H9 (cell line): Measurements from ENCODE around the gene TLL2. TPM values are rescaled to one million over a fixed set of nuclear protein-coding genes. Genes with fewer than 3 reads are reported as not detected.

ENCODE experiments used
- DNase-seq: peaks from one replicate; pipeline ENCODE4 v3.0.0-alpha.2; 2017
- H2AFZ ChIP-seq: one replicate; pipeline ENCODE4 v1.6.1; 2013; ENCODE audit warnings: mild to moderate bottlenecking, low read length, control low read depth, moderate library complexity
- H2AK5ac ChIP-seq: 2 replicates; pipeline ENCODE4 v1.6.1; 2013; ENCODE audit warnings: low read length, control low read depth, mixed read lengths; ENCODE audit not compliant: insufficient read length
- H2BK120ac ChIP-seq: one replicate; pipeline ENCODE4 v1.6.1; 2013; ENCODE audit warnings: low read depth, mild to moderate bottlenecking, low read length, control low read depth, inconsistent platforms; ENCODE audit not compliant: poor library complexity, severe bottlenecking
- H2BK12ac ChIP-seq: 2 replicates; pipeline ENCODE4 v1.6.1; 2013; ENCODE audit warnings: low read length, control low read depth, mixed read lengths, low read depth; ENCODE audit not compliant: insufficient read length
- H2BK15ac ChIP-seq: 2 replicates; pipeline ENCODE4 v1.6.1; 2013; ENCODE audit warnings: low read depth, low read length, control low read depth
- H2BK20ac ChIP-seq: one replicate; pipeline ENCODE4 v1.6.1; 2013; ENCODE audit warnings: low read depth, mild to moderate bottlenecking, low read length, control low read depth, inconsistent platforms; ENCODE audit not compliant: poor library complexity, severe bottlenecking
- H2BK5ac ChIP-seq: 2 replicates; pipeline ENCODE4 v1.6.1; 2013; ENCODE audit warnings: low read length, control low read depth, mixed read lengths; ENCODE audit not compliant: insufficient read length
- H3K14ac ChIP-seq: 2 replicates; pipeline ENCODE4 v1.6.1; 2013; ENCODE audit warnings: low read length, control low read depth; ENCODE audit not compliant: insufficient read depth
- H3K18ac ChIP-seq: 2 replicates; pipeline ENCODE4 v1.6.1; 2013; ENCODE audit warnings: low read depth, mild to moderate bottlenecking, mixed read lengths, low read length, control low read depth; ENCODE audit not compliant: insufficient read length
- H3K23ac ChIP-seq: 2 replicates; pipeline ENCODE4 v1.6.1; 2013; ENCODE audit warnings: low read length, control low read depth, mixed read lengths, low read depth; ENCODE audit not compliant: insufficient read length
- H3K23me2 ChIP-seq: 2 replicates; pipeline ENCODE4 v1.6.1; 2013; ENCODE audit warnings: low read depth, mild to moderate bottlenecking, mixed read lengths, low read length, control low read depth; ENCODE audit not compliant: insufficient read length, poor library complexity, severe bottlenecking
- H3K27ac ChIP-seq: 2 replicates; pipeline ENCODE4 v1.5.1; 2013; ENCODE audit warnings: low read length, control low read depth, mixed read lengths, low read depth; ENCODE audit not compliant: insufficient read length
- H3K27me3 ChIP-seq: 2 replicates; pipeline ENCODE4 v1.6.1; 2013; ENCODE audit warnings: low read length, control low read depth, inconsistent platforms; ENCODE audit not compliant: insufficient read depth
- H3K4ac ChIP-seq: 2 replicates; pipeline ENCODE4 v1.6.1; 2013; ENCODE audit warnings: low read depth, mild to moderate bottlenecking, control low read depth, inconsistent platforms, low read length, moderate library complexity
- H3K4me1 ChIP-seq: 2 replicates; pipeline ENCODE4 v1.6.1; 2013; ENCODE audit warnings: low read length, control low read depth, inconsistent platforms; ENCODE audit not compliant: insufficient read depth
- H3K4me2 ChIP-seq: 2 replicates; pipeline ENCODE4 v1.6.1; 2013; ENCODE audit warnings: low read length, control low read depth, mixed read lengths; ENCODE audit not compliant: insufficient read length, insufficient read depth
- H3K56ac ChIP-seq: 2 replicates; pipeline ENCODE4 v1.6.1; 2013; ENCODE audit warnings: low read depth, mild to moderate bottlenecking, mixed read lengths, low read length, control low read depth; ENCODE audit not compliant: insufficient read length
- H3K79me1 ChIP-seq: 2 replicates; pipeline ENCODE4 v1.6.1; 2013; ENCODE audit warnings: low read depth, mild to moderate bottlenecking, moderate library complexity, low read length, control low read depth, inconsistent platforms; ENCODE audit not compliant: insufficient read depth, poor library complexity, severe bottlenecking
- H3K79me2 ChIP-seq: 2 replicates; pipeline ENCODE4 v1.6.1; 2013; ENCODE audit warnings: low read length, control low read depth, inconsistent platforms; ENCODE audit not compliant: insufficient read depth
- H3K9ac ChIP-seq: 2 replicates; pipeline ENCODE4 v1.6.1; 2013; ENCODE audit warnings: low read length, control low read depth, mixed read lengths; ENCODE audit not compliant: insufficient read length; ENCODE audit errors: extremely low read depth
- H3K9me3 ChIP-seq: one replicate; pipeline ENCODE4 v1.6.1; 2013; ENCODE audit warnings: low read depth, low read length, inconsistent platforms; ENCODE audit not compliant: control insufficient read depth
- H3T11ph ChIP-seq: one replicate; pipeline ENCODE4 v1.6.1; 2013; ENCODE audit warnings: mild to moderate bottlenecking, low read length, control low read depth, inconsistent platforms
- H4K20me1 ChIP-seq: one replicate; pipeline ENCODE4 v1.6.1; 2013; ENCODE audit not compliant: control insufficient read depth, insufficient read length, insufficient read depth
- H4K5ac ChIP-seq: 2 replicates; pipeline ENCODE4 v1.6.1; 2013; ENCODE audit warnings: low read depth, mild to moderate bottlenecking, mixed read lengths, low read length, control low read depth; ENCODE audit not compliant: insufficient read length
- H4K8ac ChIP-seq: replicated peaks from 2 replicates; pipeline ENCODE4 v1.6.1; 2013; ENCODE audit warnings: low read length, control low read depth, mixed read lengths, low read depth; ENCODE audit not compliant: insufficient read length
- H4K91ac ChIP-seq: 2 replicates; pipeline ENCODE4 v1.6.1; 2013; ENCODE audit warnings: low read depth, mild to moderate bottlenecking, moderate library complexity, mixed read lengths, low read length, control low read depth; ENCODE audit not compliant: insufficient read length
- H3K27ac Mint-ChIP-seq, 3 experiments: 2 replicates in 2 of 3; 3 replicates in 1 of 3; pipeline ENCODE4 v1.8.0; 2020 to 2021; ENCODE audit warnings: mixed read lengths in 3 of 3, mild to moderate bottlenecking in 1 of 3, moderate library complexity in 1 of 3
- H3K27me3 Mint-ChIP-seq: 2 replicates; pipeline ENCODE4 v1.8.0; 2021; ENCODE audit warnings: low read depth, mild to moderate bottlenecking, moderate library complexity, mixed read lengths
- H3K36me3 Mint-ChIP-seq, 3 experiments: 2 replicates in 2 of 3; 3 replicates in 1 of 3; pipeline ENCODE4 v1.8.0; 2020 to 2021; ENCODE audit warnings: low read depth in 3 of 3, mixed read lengths in 3 of 3; ENCODE audit not compliant: insufficient read depth in 1 of 3
- H3K4me1 Mint-ChIP-seq, 2 experiments: 2 replicates each; pipeline ENCODE4 v1.8.0; 2020; ENCODE audit warnings: mixed read lengths in 2 of 2
- H3K4me3 Mint-ChIP-seq, 2 experiments: 2 replicates in 1 of 2; 3 replicates in 1 of 2; pipeline ENCODE4 v1.8.0; 2020 to 2021; ENCODE audit warnings: mild to moderate bottlenecking in 2 of 2, mixed read lengths in 2 of 2, moderate library complexity in 1 of 2
- H3K9me3 Mint-ChIP-seq, 2 experiments: 2 replicates in 1 of 2; 3 replicates in 1 of 2; pipeline ENCODE4 v1.8.0; 2020; ENCODE audit warnings: mild to moderate bottlenecking in 2 of 2, mixed read lengths in 2 of 2, moderate library complexity in 1 of 2
- WGBS: extraction: QIAGEN DNeasy Blood & Tissue Kit; methylation state at CpG from one replicate; pipeline ENCODE4 v1.1.7; 2013; ENCODE audit warnings: missing lambda C conversion rate, low lambda C conversion rate, mixed read lengths; ENCODE audit not compliant: insufficient read length; ENCODE audit errors: extremely low coverage; 5-methylcytosine and 5-hydroxymethylcytosine counted together
- total RNA-seq: library from RNA; stranded (reverse); gene quantifications from 2 replicates; pipeline ENCODE4 v1.2.1, GENCODE V29; 2021
- TF ChIP-seq, protein P1 (sequence below): fragments of 200-600 bp; sonication (generic); conservative IDR thresholded peaks from 3 replicates; pipeline ENCODE4 v1.8.0; 2021; ENCODE audit warnings: antibody characterized with exemption, mild to moderate bottlenecking

The TLL2 gene
- total RNA-seq, 1 experiment from 2014 or later: 1.4 TPM

DNA sequence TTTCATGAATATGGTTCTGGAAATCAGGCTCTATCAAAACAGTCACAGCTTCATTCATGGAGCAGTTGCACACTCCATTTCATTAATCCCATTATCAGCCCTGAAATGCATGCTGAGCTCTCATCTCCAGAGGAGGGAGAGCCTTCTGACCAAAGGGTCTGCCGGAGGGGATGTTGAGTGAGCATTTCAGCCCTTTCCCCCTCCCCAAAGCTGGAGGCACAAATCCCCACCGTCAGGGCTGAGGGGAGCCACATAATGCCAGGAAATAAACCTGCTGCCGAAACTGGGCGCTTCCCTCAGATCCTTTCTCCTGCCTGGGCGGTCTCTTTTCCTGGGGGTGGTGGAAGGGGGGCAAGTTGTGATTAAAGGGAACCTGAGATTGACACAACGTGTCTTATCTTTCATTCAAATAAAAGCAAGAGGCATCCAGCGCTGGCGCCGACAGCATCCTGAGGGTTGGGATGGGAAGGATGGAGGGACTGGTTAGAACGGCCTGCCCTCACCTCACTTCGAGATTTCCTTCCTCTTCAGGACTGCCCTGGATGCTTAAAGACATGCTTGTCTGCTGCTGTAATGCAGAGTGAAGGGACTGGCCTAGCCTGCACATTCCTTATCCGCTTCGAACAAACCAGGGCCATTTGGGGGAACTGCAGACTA is 71.6 kb downstream of the TLL2 start:
- no peak overlapping the region for H2AFZ ChIP-seq
- no peak overlapping the region for H2BK120ac ChIP-seq
- H3T11ph ChIP-seq: no peak overlapping the region
- Mint-ChIP-seq H3K4me1 (peaks cover 33% of the 10 kb centered on the region in 2 experiments), H3K4me3 (peak overlapping the region in 1 of 2 experiments; percentile 56; a peak in 1 of 5 replicates), H3K9me3 (peaks cover 6 to 9% of the 10 kb centered on the region in 2 experiments), H3K36me3 (peaks cover 4 to 10% (median 9%) of the 10 kb centered on the region in 3 experiments), H3K27me3 (peaks cover 3% of the 10 kb centered on the region; the same call in 1 of the 2 replicates), H3K27ac (peak overlapping the region in 2 of 3 experiments; percentile 36 to 78; a peak in 1 of 7 replicates)
- H3K9ac ChIP-seq: no peak overlapping the region
- H3K4ac ChIP-seq: no peak overlapping the region
- H3K23ac ChIP-seq: no peak overlapping the region
- no peak overlapping the region for H2AK5ac ChIP-seq
- H2BK12ac ChIP-seq: no peak overlapping the region
- H4K5ac ChIP-seq: no peak overlapping the region
- TF ChIP-seq, protein P1, sequence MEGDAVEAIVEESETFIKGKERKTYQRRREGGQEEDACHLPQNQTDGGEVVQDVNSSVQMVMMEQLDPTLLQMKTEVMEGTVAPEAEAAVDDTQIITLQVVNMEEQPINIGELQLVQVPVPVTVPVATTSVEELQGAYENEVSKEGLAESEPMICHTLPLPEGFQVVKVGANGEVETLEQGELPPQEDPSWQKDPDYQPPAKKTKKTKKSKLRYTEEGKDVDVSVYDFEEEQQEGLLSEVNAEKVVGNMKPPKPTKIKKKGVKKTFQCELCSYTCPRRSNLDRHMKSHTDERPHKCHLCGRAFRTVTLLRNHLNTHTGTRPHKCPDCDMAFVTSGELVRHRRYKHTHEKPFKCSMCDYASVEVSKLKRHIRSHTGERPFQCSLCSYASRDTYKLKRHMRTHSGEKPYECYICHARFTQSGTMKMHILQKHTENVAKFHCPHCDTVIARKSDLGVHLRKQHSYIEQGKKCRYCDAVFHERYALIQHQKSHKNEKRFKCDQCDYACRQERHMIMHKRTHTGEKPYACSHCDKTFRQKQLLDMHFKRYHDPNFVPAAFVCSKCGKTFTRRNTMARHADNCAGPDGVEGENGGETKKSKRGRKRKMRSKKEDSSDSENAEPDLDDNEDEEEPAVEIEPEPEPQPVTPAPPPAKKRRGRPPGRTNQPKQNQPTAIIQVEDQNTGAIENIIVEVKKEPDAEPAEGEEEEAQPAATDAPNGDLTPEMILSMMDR: no peak
- no peak overlapping the region for H3K56ac ChIP-seq
- no peaks in the 10 kb centered on the region for H3K23me2 ChIP-seq
- no peak overlapping the region for H3K27ac ChIP-seq
- no peak overlapping the region for H3K4me2 ChIP-seq
- no peak overlapping the region for H3K18ac ChIP-seq
- H4K8ac ChIP-seq: no peak overlapping the region
- no peaks in the 10 kb centered on the region for H3K79me1 ChIP-seq
- H2BK5ac ChIP-seq: no peak overlapping the region
- no CpG with 5 or more reads among the region's 13 CpGs for WGBS
- no peak overlapping the region for H4K91ac ChIP-seq
- no peak overlapping the region for H2BK20ac ChIP-seq
- no peaks in the 10 kb centered on the region for H3K27me3 ChIP-seq
- H2BK15ac ChIP-seq: no peak overlapping the region
- H3K79me2 ChIP-seq: no peaks in the 10 kb centered on the region
- no peak for DNase-seq
- H4K20me1 ChIP-seq: no peaks in the 10 kb centered on the region
- no peaks in the 10 kb centered on the region for H3K9me3 ChIP-seq
- H3K14ac ChIP-seq: no peak overlapping the region
- H3K4me1 ChIP-seq: peaks cover 12% of the 10 kb centered on the region
